H9 (cell line): Measurements from ENCODE around the gene ARL14EP. TPM values are rescaled to one million over a fixed set of nuclear protein-coding genes. Genes with fewer than 3 reads are reported as not detected.

Experiments used
- DNase-seq: peaks from one replicate; pipeline ENCODE4 v3.0.0-alpha.2; 2017
- H2AFZ ChIP-seq: one replicate; pipeline ENCODE4 v1.6.1; 2013; ENCODE audit warnings: mild to moderate bottlenecking, low read length, control low read depth, moderate library complexity
- H2AK5ac ChIP-seq: 2 replicates; pipeline ENCODE4 v1.6.1; 2013; ENCODE audit warnings: low read length, control low read depth, mixed read lengths; ENCODE audit not compliant: insufficient read length
- H2BK120ac ChIP-seq: one replicate; pipeline ENCODE4 v1.6.1; 2013; ENCODE audit warnings: low read depth, mild to moderate bottlenecking, low read length, control low read depth, inconsistent platforms; ENCODE audit not compliant: poor library complexity, severe bottlenecking
- H2BK12ac ChIP-seq: 2 replicates; pipeline ENCODE4 v1.6.1; 2013; ENCODE audit warnings: low read length, control low read depth, mixed read lengths, low read depth; ENCODE audit not compliant: insufficient read length
- H2BK15ac ChIP-seq: 2 replicates; pipeline ENCODE4 v1.6.1; 2013; ENCODE audit warnings: low read depth, low read length, control low read depth
- H2BK20ac ChIP-seq: one replicate; pipeline ENCODE4 v1.6.1; 2013; ENCODE audit warnings: low read depth, mild to moderate bottlenecking, low read length, control low read depth, inconsistent platforms; ENCODE audit not compliant: poor library complexity, severe bottlenecking
- H2BK5ac ChIP-seq: 2 replicates; pipeline ENCODE4 v1.6.1; 2013; ENCODE audit warnings: low read length, control low read depth, mixed read lengths; ENCODE audit not compliant: insufficient read length
- H3K14ac ChIP-seq: 2 replicates; pipeline ENCODE4 v1.6.1; 2013; ENCODE audit warnings: low read length, control low read depth; ENCODE audit not compliant: insufficient read depth
- H3K18ac ChIP-seq: 2 replicates; pipeline ENCODE4 v1.6.1; 2013; ENCODE audit warnings: low read depth, mild to moderate bottlenecking, mixed read lengths, low read length, control low read depth; ENCODE audit not compliant: insufficient read length
- H3K23ac ChIP-seq: 2 replicates; pipeline ENCODE4 v1.6.1; 2013; ENCODE audit warnings: low read length, control low read depth, mixed read lengths, low read depth; ENCODE audit not compliant: insufficient read length
- H3K23me2 ChIP-seq: 2 replicates; pipeline ENCODE4 v1.6.1; 2013; ENCODE audit warnings: low read depth, mild to moderate bottlenecking, mixed read lengths, low read length, control low read depth; ENCODE audit not compliant: insufficient read length, poor library complexity, severe bottlenecking
- H3K27ac ChIP-seq: 2 replicates; pipeline ENCODE4 v1.5.1; 2013; ENCODE audit warnings: low read length, control low read depth, mixed read lengths, low read depth; ENCODE audit not compliant: insufficient read length
- H3K27me3 ChIP-seq: 2 replicates; pipeline ENCODE4 v1.6.1; 2013; ENCODE audit warnings: low read length, control low read depth, inconsistent platforms; ENCODE audit not compliant: insufficient read depth
- H3K4ac ChIP-seq: 2 replicates; pipeline ENCODE4 v1.6.1; 2013; ENCODE audit warnings: low read depth, mild to moderate bottlenecking, control low read depth, inconsistent platforms, low read length, moderate library complexity
- H3K4me1 ChIP-seq: 2 replicates; pipeline ENCODE4 v1.6.1; 2013; ENCODE audit warnings: low read length, control low read depth, inconsistent platforms; ENCODE audit not compliant: insufficient read depth
- H3K4me2 ChIP-seq: 2 replicates; pipeline ENCODE4 v1.6.1; 2013; ENCODE audit warnings: low read length, control low read depth, mixed read lengths; ENCODE audit not compliant: insufficient read length, insufficient read depth
- H3K56ac ChIP-seq: 2 replicates; pipeline ENCODE4 v1.6.1; 2013; ENCODE audit warnings: low read depth, mild to moderate bottlenecking, mixed read lengths, low read length, control low read depth; ENCODE audit not compliant: insufficient read length
- H3K79me1 ChIP-seq: 2 replicates; pipeline ENCODE4 v1.6.1; 2013; ENCODE audit warnings: low read depth, mild to moderate bottlenecking, moderate library complexity, low read length, control low read depth, inconsistent platforms; ENCODE audit not compliant: insufficient read depth, poor library complexity, severe bottlenecking
- H3K79me2 ChIP-seq: 2 replicates; pipeline ENCODE4 v1.6.1; 2013; ENCODE audit warnings: low read length, control low read depth, inconsistent platforms; ENCODE audit not compliant: insufficient read depth
- H3K9ac ChIP-seq: 2 replicates; pipeline ENCODE4 v1.6.1; 2013; ENCODE audit warnings: low read length, control low read depth, mixed read lengths; ENCODE audit not compliant: insufficient read length; ENCODE audit errors: extremely low read depth
- H3K9me3 ChIP-seq: one replicate; pipeline ENCODE4 v1.6.1; 2013; ENCODE audit warnings: low read depth, low read length, inconsistent platforms; ENCODE audit not compliant: control insufficient read depth
- H3T11ph ChIP-seq: one replicate; pipeline ENCODE4 v1.6.1; 2013; ENCODE audit warnings: mild to moderate bottlenecking, low read length, control low read depth, inconsistent platforms
- H4K20me1 ChIP-seq: one replicate; pipeline ENCODE4 v1.6.1; 2013; ENCODE audit not compliant: control insufficient read depth, insufficient read length, insufficient read depth
- H4K5ac ChIP-seq: 2 replicates; pipeline ENCODE4 v1.6.1; 2013; ENCODE audit warnings: low read depth, mild to moderate bottlenecking, mixed read lengths, low read length, control low read depth; ENCODE audit not compliant: insufficient read length
- H4K8ac ChIP-seq: replicated peaks from 2 replicates; pipeline ENCODE4 v1.6.1; 2013; ENCODE audit warnings: low read length, control low read depth, mixed read lengths, low read depth; ENCODE audit not compliant: insufficient read length
- H4K91ac ChIP-seq: 2 replicates; pipeline ENCODE4 v1.6.1; 2013; ENCODE audit warnings: low read depth, mild to moderate bottlenecking, moderate library complexity, mixed read lengths, low read length, control low read depth; ENCODE audit not compliant: insufficient read length
- H3K27ac Mint-ChIP-seq, 3 experiments: 2 replicates in 2 of 3; 3 replicates in 1 of 3; pipeline ENCODE4 v1.8.0; 2020 to 2021; ENCODE audit warnings: mixed read lengths in 3 of 3, mild to moderate bottlenecking in 1 of 3, moderate library complexity in 1 of 3
- H3K27me3 Mint-ChIP-seq: 2 replicates; pipeline ENCODE4 v1.8.0; 2021; ENCODE audit warnings: low read depth, mild to moderate bottlenecking, moderate library complexity, mixed read lengths
- H3K36me3 Mint-ChIP-seq, 3 experiments: 2 replicates in 2 of 3; 3 replicates in 1 of 3; pipeline ENCODE4 v1.8.0; 2020 to 2021; ENCODE audit warnings: low read depth in 3 of 3, mixed read lengths in 3 of 3; ENCODE audit not compliant: insufficient read depth in 1 of 3
- H3K4me1 Mint-ChIP-seq, 2 experiments: 2 replicates each; pipeline ENCODE4 v1.8.0; 2020; ENCODE audit warnings: mixed read lengths in 2 of 2
- H3K4me3 Mint-ChIP-seq, 2 experiments: 2 replicates in 1 of 2; 3 replicates in 1 of 2; pipeline ENCODE4 v1.8.0; 2020 to 2021; ENCODE audit warnings: mild to moderate bottlenecking in 2 of 2, mixed read lengths in 2 of 2, moderate library complexity in 1 of 2
- H3K9me3 Mint-ChIP-seq, 2 experiments: 2 replicates in 1 of 2; 3 replicates in 1 of 2; pipeline ENCODE4 v1.8.0; 2020; ENCODE audit warnings: mild to moderate bottlenecking in 2 of 2, mixed read lengths in 2 of 2, moderate library complexity in 1 of 2
- CTCF ChIP-seq: fragments of 200-600 bp; sonication (generic); conservative IDR thresholded peaks from 3 replicates; pipeline ENCODE4 v1.8.0; 2021; ENCODE audit warnings: antibody characterized with exemption, mild to moderate bottlenecking
- total RNA-seq: library from RNA; stranded (reverse); gene quantifications from 2 replicates; pipeline ENCODE4 v1.2.1, GENCODE V29; 2021

Gene ARL14EP
- total RNA-seq, 1 experiment from 2014 or later, result 20.9 TPM

GRCh38 chr11:30348035-30348434 lies 25.1 kb downstream of the ARL14EP start:
- no peak overlapping the region for H3K18ac ChIP-seq
- H2BK5ac ChIP-seq, result no peak overlapping the region
- peaks cover 0 to 5% (median 0%) of the 10 kb centered on the region in 3 experiments; a peak in 1 of 7 replicates for H3K36me3 Mint-ChIP-seq
- H2BK15ac ChIP-seq, result no peak overlapping the region
- no peak overlapping the region for H3K9ac ChIP-seq
- no peak overlapping the region for H2AK5ac ChIP-seq
- no peaks in the 10 kb centered on the region for H3K9me3 ChIP-seq
- DNase-seq, result no peak
- no peak overlapping the region for H3K4ac ChIP-seq
- H3K27me3 ChIP-seq, result no peaks in the 10 kb centered on the region
- no peaks in the 10 kb centered on the region for H4K20me1 ChIP-seq
- H2BK120ac ChIP-seq, result no peak overlapping the region
- H4K91ac ChIP-seq, result no peak overlapping the region
- H3K23ac ChIP-seq, result no peak overlapping the region
- no peak overlapping the region for H4K5ac ChIP-seq
- H4K8ac ChIP-seq, result no peak overlapping the region
- no peak for TF ChIP-seq CTCF
- H3K4me1 Mint-ChIP-seq, result peaks cover 5% of the 10 kb centered on the region in 2 experiments
- H3K27ac ChIP-seq, result no peak overlapping the region
- H3K4me3 Mint-ChIP-seq, result no peak overlapping the region
- H3K14ac ChIP-seq, result no peak overlapping the region
- no peak overlapping the region for H3T11ph ChIP-seq
- no peak overlapping the region for H3K56ac ChIP-seq
- no peaks in the 10 kb centered on the region; a peak in 1 of 5 replicates for H3K9me3 Mint-ChIP-seq
- no peak overlapping the region for H3K4me2 ChIP-seq
- H3K79me2 ChIP-seq, result no peaks in the 10 kb centered on the region
- no peaks in the 10 kb centered on the region for H3K27me3 Mint-ChIP-seq
- H2BK12ac ChIP-seq, result no peak overlapping the region
- H3K79me1 ChIP-seq, result no peaks in the 10 kb centered on the region
- no peak overlapping the region for H2BK20ac ChIP-seq
- H3K4me1 ChIP-seq, result no peaks in the 10 kb centered on the region
- no peak overlapping the region for H2AFZ ChIP-seq
- no peaks in the 10 kb centered on the region for H3K23me2 ChIP-seq
- no peak overlapping the region; a peak in 1 of 7 replicates for H3K27ac Mint-ChIP-seq
